RPMI8226 (cell line): ENCODE data around the gene ARHGAP6.
"Not testable (repeated sequence)": the region's sequence is repeated elsewhere in the genome, so short reads cannot be mapped to it uniquely, and the experiment has no call there.

Source experiments
- DNase-seq: peaks from one replicate; pipeline ENCODE4 v3.0.0-alpha.2; 2015

The ARHGAP6 gene

DNA sequence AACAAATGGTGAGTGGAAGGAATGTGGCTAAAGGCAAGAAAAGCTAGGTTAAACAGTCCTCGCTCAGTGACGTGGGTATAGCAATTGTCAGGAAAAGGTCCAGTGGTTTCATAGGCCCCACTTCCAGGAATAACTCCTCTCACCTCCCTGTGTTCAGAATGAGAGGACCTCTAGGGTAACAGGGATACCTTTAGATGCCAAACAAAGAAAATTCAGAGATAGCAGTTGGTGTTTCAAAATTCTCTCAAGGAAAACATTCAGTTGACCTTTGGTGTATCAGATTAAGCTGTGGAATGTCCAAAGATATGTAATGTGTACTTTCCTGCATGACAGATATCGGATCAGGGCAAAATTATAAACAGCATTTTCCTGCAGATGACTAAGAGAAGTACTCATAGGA lies 155.9 kb downstream of the ARHGAP6 start:
- no peak for DNase-seq

DNA sequence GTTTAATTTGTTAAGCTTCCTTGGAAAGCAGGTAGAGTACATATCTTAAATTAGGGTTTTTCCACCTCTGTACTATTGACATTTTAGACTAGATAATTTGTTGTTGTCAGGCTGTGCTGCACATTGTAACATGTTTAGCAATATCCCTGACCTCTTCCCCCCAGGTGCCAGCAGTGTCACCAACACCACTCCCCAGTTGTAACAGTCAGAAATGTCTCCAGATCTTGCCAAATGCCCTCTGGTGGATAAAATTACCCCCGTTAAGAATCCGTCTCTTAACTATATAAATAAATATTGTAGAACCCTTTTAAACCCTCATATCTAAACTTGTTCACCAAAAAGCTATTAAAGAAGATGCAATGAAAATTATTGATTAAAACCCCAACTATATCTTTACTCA lies 161.5 kb downstream of the ARHGAP6 start:
- peak; percentile 5 for DNase-seq

DNA sequence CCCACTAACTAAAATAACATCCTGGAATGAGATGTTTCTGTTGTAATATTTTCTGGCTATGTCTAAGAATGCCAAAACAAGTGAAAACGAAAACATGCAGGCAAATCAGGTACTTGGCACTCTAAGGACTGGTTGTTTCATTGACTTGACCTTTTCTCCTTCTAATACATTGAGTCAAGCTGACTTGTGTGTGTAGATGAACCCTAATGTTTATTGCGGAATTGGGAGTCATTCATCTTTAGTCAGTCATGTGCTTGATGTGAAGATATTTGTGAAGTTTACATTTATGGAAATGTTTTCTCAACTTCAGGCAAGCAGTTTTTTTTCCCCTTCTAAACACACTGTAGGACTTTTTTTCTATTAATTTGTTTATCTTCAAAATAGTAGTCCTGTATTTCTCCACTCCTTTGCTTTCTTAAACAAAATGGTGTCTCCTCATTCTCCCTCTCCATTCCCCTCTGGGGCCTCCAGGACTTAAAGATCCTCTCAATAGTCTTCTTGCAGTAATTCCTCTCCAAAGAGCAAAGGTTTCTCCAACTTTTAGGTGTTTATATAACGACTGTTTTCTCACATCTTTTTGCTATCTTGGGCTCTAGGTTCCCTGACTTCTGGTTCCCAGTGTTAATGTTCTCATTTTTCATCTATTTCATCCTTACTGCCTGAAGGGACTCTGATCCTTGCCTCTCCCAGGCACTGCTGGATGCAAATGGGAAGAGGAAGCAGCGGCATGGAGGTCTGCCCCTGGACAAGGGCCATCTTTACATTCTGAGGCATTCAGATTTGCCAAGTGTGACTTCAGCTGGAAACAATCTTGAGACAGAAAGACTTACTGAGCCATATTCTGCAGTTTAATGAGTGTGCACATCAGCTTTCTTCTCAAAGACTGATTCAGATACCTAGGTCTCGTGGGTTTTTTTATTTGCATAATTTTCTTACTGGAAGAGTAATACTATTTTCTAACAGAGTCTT lies 166.4 kb downstream of the ARHGAP6 start:
- no peak for DNase-seq

- DNase-seq = not testable (repeated sequence)
Observed at GRCh38 chrX:11491375-11491774, 174.3 kb downstream of the ARHGAP6 start.

DNA sequence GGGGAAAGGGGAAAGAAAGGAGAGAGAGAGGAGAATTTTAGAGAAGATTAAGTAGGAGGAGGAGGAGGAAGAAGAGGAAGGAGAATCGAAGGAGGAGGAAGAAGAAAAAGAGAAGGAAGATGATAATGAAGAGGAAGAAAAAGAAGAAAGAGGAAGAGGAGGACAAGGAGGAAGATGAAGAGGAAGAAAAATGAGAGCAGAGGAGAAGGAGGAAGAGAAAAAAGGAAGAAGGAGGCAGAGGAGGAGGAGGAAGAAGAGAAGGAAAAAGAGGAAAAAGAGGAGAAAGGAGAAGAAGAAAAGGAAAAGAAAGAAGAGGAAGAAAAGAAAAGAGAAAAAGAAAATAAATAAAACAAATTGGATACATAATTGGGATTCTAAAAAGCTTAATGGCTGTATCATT lies 181.4 kb downstream of the ARHGAP6 start:
- no peak for DNase-seq

GRCh38 chrX:11481035-11481434 lies 184.7 kb downstream of the ARHGAP6 start:
- no peak for DNase-seq

DNA sequence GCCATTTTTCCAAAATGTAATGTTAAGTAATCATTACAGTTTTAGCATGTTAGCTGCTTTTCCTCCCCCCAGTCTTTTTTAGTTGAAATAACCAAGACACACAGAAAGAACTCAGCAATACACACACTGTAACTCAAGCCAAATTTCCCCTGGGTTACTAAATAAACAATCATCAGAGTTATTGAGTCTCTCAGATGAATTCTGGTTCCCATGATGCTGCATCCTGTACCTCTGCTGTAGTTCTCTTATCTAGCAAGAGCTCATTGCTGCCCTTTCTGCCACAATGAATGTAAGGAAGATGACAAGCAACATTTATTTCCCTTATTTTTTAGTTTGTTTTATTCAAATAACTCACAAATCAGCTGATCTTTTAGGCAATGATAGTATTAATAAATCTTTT lies 185.1 kb downstream of the ARHGAP6 start:
- DNase-seq = no peak

DNA sequence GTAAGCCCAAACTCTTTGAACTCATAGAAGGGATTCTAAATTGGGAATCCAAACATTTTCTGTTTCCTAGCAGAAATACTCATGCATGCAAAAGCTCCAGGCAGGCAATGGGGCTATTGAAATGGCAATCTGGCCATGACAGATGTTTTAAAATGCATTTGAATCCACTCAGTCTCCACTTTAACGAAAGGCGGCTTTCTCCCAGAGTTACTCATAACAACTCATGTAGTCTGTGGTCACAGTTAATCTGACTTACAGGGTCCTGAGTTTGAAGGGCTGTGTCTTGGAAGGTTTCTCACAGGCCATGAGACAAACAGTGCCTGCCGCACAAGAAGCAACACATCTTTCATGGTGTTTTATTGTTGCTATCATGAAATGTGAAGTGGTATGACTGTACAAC lies 186.8 kb downstream of the ARHGAP6 start:
- no peak for DNase-seq

- DNase-seq = no peak
Observed at GRCh38 chrX:11478026-11478425, 187.7 kb downstream of the ARHGAP6 start.

DNA sequence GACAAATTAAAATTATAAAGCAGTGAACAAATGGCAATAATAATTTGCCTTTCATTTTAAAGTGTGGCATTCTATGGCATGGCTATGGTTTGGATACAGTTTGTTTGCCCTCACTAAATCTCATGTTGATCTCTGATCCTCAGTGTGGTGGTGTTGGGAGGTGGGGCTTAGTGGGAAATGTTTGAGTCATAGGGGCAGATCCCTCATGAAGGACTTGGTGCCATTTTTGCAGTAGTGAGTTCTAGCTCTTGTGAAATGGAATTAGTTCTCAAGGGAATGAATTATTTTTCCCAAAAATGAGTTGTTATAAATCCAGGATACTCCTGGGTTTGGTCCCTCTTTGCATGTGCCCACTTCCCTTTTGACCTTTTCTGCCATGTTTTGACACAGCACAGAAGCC lies 191.1 kb downstream of the ARHGAP6 start:
- DNase-seq = no peak

GRCh38 chrX:11474021-11474420 lies 191.7 kb downstream of the ARHGAP6 start:
- DNase-seq = no peak

DNA sequence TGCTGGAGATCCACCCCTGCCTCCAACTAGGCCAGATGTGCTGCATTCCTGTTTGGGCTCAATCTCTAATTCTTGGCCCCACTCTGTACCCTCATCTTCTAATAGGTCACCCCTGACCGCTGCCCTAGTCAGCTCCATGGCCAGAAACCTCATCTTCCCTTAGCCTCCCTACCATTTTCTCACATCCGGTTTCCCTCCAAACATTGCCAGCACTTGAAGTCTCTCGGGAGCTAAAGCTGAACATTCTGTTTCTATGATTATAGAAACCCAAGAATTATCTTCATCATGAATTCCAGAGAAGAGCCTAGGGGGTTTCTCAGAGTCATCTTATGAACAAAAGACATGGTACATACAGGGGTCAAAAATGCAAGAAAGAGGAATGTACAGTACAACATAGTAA lies 192.8 kb downstream of the ARHGAP6 start:
- DNase-seq = no peak

GRCh38 chrX:11472381-11472780 lies 193.3 kb downstream of the ARHGAP6 start:
- DNase-seq = no peak

- no peak for DNase-seq
Observed at GRCh38 chrX:11470250-11470974, 195.3 kb downstream of the ARHGAP6 start.

DNA sequence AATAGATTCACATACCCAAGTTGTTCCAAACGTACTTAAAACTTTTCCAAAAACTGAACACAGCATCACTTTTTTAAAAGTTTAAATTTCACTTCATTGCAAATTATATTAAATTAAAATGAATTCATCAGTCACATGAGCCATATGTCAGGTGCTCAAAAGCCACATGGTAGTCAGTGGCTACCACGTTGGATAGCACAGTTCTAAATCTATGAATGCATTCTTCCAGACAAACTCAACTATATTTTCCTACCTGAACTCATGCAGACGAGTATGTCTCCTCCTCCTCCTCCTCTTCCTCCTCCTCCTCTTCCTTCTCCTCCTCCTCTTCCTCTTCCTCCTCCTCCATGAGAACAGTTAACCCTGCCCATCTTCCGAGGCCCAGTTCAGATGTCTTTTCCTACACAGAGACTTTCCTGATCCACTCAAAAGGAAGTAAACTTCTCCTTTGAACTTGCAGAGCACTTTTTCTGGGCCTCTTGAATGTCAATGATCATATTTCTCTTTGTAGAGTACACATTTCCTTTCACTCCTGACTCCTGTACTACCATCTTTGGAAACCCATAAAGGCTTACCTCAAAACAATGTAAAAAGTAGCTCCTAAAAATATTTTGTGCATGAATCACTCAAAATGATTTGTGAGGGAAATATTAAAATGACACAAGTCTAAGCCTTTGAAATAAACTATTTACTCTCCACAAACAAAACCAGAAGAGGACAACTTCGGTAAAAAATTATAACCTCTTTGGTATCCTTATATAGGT lies 199.9 kb downstream of the ARHGAP6 start:
- DNase-seq = no peak

GRCh38 chrX:11464836-11465463 lies 200.8 kb downstream of the ARHGAP6 start:
- no peak for DNase-seq

- DNase-seq = no peak
Observed at GRCh38 chrX:11464380-11464779, 201.3 kb downstream of the ARHGAP6 start.

GRCh38 chrX:11462648-11463047 lies 203.1 kb downstream of the ARHGAP6 start:
- DNase-seq = peak; percentile 8

DNA sequence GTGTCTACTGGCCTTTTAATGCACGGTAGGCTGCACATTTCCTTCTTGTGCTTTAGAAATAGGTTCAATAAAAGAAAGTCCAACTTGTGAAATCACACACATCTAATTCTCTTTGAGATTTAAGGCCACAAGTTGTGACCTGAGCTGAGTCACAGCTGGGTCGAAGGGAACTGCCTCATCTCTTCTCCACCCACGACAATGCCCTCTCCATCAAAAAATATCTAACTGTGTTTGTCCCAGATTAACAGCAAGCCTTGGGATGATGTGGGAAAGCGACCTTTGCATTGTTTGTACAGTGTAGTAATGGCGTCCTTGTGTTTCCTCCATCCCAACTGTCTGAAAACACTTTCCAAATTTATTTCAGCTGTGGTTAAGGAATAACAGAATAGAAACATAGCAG lies 203.6 kb downstream of the ARHGAP6 start:
- DNase-seq = no peak

- DNase-seq = no peak
Observed at GRCh38 chrX:11461201-11462001, 204.3 kb downstream of the ARHGAP6 start.

DNA sequence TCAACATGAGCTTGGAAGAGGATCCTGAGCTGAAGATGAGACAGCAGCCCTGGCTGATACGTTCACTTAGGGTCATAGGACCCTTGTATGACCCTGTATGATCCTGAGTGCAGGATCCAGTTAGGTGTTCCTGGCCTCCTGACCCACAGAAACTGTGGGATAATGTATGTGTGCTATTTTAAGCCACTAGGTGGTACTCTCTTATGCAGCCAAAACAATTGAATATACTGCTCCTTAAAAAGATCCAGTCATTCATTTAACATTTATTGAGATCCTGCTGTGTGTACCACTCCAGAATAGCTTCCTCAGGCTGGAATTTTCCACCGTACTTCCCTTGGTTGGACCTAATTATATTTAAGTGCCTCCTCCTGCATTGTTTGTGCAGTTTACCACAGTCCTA lies 205.4 kb downstream of the ARHGAP6 start:
- DNase-seq = no peak

- no peak for DNase-seq
Observed at GRCh38 chrX:11458170-11458569, 207.6 kb downstream of the ARHGAP6 start.
